Mesenchymal stem cell (in vitro differentiated cells and primary cell): ENCODE data around the gene MFSD1.
A peak's percentile ranks its signal among the peaks of the same experiment; 100 is the strongest.

ENCODE experiments used
- DNase-seq: peaks from one replicate; pipeline ENCODE4 v3.0.0-alpha.2; 2013
- H2AFZ ChIP-seq: one replicate; pipeline ENCODE4 v1.6.1; 2013; ENCODE audit warnings: low read depth, mild to moderate bottlenecking, control low read depth, inconsistent platforms, low read length, moderate library complexity
- H2AK5ac ChIP-seq: 2 replicates; pipeline ENCODE4 v1.6.1; 2013; ENCODE audit warnings: low read length, moderate library complexity, mild to moderate bottlenecking, inconsistent platforms; ENCODE audit not compliant: severe bottlenecking
- H2BK120ac ChIP-seq: one replicate; pipeline ENCODE4 v1.6.1; 2013; ENCODE audit warnings: low read depth, mild to moderate bottlenecking, inconsistent platforms, low read length, moderate library complexity
- H2BK12ac ChIP-seq, 2 experiments: one replicate each; pipeline ENCODE4 v1.6.1; 2013; ENCODE audit warnings: inconsistent platforms in 2 of 2, low read length in 2 of 2, mild to moderate bottlenecking in 2 of 2, moderate library complexity in 2 of 2, control low read depth in 1 of 2
- H2BK15ac ChIP-seq: one replicate; pipeline ENCODE4 v1.6.1; 2013; ENCODE audit warnings: mild to moderate bottlenecking, low read depth, inconsistent platforms; ENCODE audit not compliant: poor library complexity, severe bottlenecking
- H2BK5ac ChIP-seq: 2 replicates; pipeline ENCODE4 v1.6.1; 2013; ENCODE audit warnings: low read depth, mild to moderate bottlenecking, low read length, control low read depth, inconsistent platforms; ENCODE audit not compliant: poor library complexity, severe bottlenecking
- H3K14ac ChIP-seq, 2 experiments: one replicate each; pipeline ENCODE4 v1.6.1; 2013; ENCODE audit warnings: inconsistent platforms in 2 of 2, low read length in 2 of 2, control low read depth in 1 of 2, mild to moderate bottlenecking in 1 of 2, moderate library complexity in 1 of 2
- H3K18ac ChIP-seq, 2 experiments: one replicate each; pipeline ENCODE4 v1.6.1; 2013; ENCODE audit warnings: inconsistent platforms in 2 of 2, low read length in 2 of 2, control low read depth in 1 of 2, low read depth in 1 of 2, mild to moderate bottlenecking in 1 of 2
- H3K23ac ChIP-seq, 2 experiments: one replicate each; pipeline ENCODE4 v1.6.1; 2013; ENCODE audit warnings: inconsistent platforms in 2 of 2, low read length in 2 of 2, mild to moderate bottlenecking in 2 of 2, moderate library complexity in 2 of 2, control low read depth in 1 of 2
- H3K27ac ChIP-seq: 2 replicates; pipeline ENCODE4 v1.5.1; 2013; ENCODE audit warnings: mild to moderate bottlenecking, moderate library complexity, low read length, control low read depth, inconsistent platforms; ENCODE audit not compliant: poor library complexity, severe bottlenecking
- H3K27me3 ChIP-seq, 2 experiments: 2 replicates each; pipeline versions ENCODE4 v1.6.1 to v1.7.0; 2013; ENCODE audit warnings: low read length in 2 of 2, mild to moderate bottlenecking in 2 of 2, moderate library complexity in 2 of 2, control low read depth in 1 of 2, inconsistent platforms in 1 of 2; ENCODE audit not compliant: control insufficient read depth in 1 of 2, insufficient read depth in 1 of 2
- H3K36me3 ChIP-seq, 2 experiments: 2 replicates each; pipeline versions ENCODE4 v1.6.1 to v1.7.0; 2013; ENCODE audit warnings: low read length in 2 of 2, control low read depth in 1 of 2, inconsistent platforms in 1 of 2, low read depth in 1 of 2, mild to moderate bottlenecking in 1 of 2; ENCODE audit not compliant: insufficient read depth in 2 of 2, control insufficient read depth in 1 of 2
- H3K4ac ChIP-seq, 2 experiments: one replicate each; pipeline ENCODE4 v1.6.1; 2013; ENCODE audit warnings: inconsistent platforms in 2 of 2, low read length in 2 of 2, mild to moderate bottlenecking in 2 of 2, moderate library complexity in 2 of 2, control low read depth in 1 of 2, low read depth in 1 of 2
- H3K4me1 ChIP-seq: 2 replicates; pipeline ENCODE4 v1.6.1; 2013; ENCODE audit warnings: low read depth, low read length, control low read depth; ENCODE audit not compliant: control insufficient read depth, insufficient read depth
- H3K4me2 ChIP-seq: 2 replicates; pipeline ENCODE4 v1.6.1; 2013; ENCODE audit warnings: low read length, mild to moderate bottlenecking, inconsistent platforms; ENCODE audit not compliant: poor library complexity, severe bottlenecking
- H3K4me3 ChIP-seq, 2 experiments: 2 replicates each; pipeline versions ENCODE4 v1.5.1 to v1.7.0; 2013; ENCODE audit warnings: low read length in 2 of 2, mild to moderate bottlenecking in 2 of 2, control low read depth in 1 of 2, low read depth in 1 of 2; ENCODE audit not compliant: insufficient read depth in 1 of 2
- H3K79me1 ChIP-seq: replicated peaks from 2 replicates; pipeline ENCODE4 v1.6.1; 2013; ENCODE audit warnings: mild to moderate bottlenecking, control low read depth, low read length, inconsistent platforms; ENCODE audit not compliant: poor library complexity, severe bottlenecking
- H3K9ac ChIP-seq: 2 replicates; pipeline ENCODE4 v1.7.0; 2013; ENCODE audit warnings: mild to moderate bottlenecking, low read length, moderate library complexity
- H3K9me3 ChIP-seq: 2 replicates; pipeline ENCODE4 v1.7.0; 2013; ENCODE audit warnings: mild to moderate bottlenecking, low read length; ENCODE audit not compliant: control insufficient read depth
- H4K8ac ChIP-seq: one replicate; pipeline ENCODE4 v1.6.1; 2013; ENCODE audit warnings: inconsistent platforms, mild to moderate bottlenecking, low read length, moderate library complexity
- H4K91ac ChIP-seq: one replicate; pipeline ENCODE4 v1.6.1; 2013; ENCODE audit warnings: mild to moderate bottlenecking, low read length, inconsistent platforms
- WGBS: methylation state at CpG from one replicate; pipeline ENCODE4 v1.1.7; 2013; ENCODE audit warnings: mixed read lengths; 5-methylcytosine and 5-hydroxymethylcytosine counted together

MFSD1 gene

GRCh38 chr3:158836312-158836711 is 34.5 kb downstream of the MFSD1 start:
- Histone ChIP-seq H3K18ac (no peak overlapping the region), H3K9me3 (no peaks in the 10 kb centered on the region), H3K4me2 (no peak overlapping the region), H3K79me1 (no peaks in the 10 kb centered on the region), H3K27me3 (no peaks in the 10 kb centered on the region), H2AK5ac (no peak overlapping the region), H4K91ac (no peak overlapping the region), H2BK15ac (no peak overlapping the region), H3K23ac (no peak overlapping the region), H3K4me3 (no peak overlapping the region), H3K14ac (no peak overlapping the region), H2BK120ac (no peak overlapping the region), H3K36me3 (peaks cover 0 to 22% of the 10 kb centered on the region in 2 experiments), H3K4me1 (no peaks in the 10 kb centered on the region), H2BK12ac (no peak overlapping the region), H3K27ac (no peak overlapping the region), H4K8ac (no peak overlapping the region), H2AFZ (no peak overlapping the region), H3K4ac (no peak overlapping the region), H2BK5ac (no peak overlapping the region), H3K9ac (no peak overlapping the region)
- no peak for DNase-seq
- 91% methylated on average over 3 of the region's 3 CpGs for WGBS

- Histone ChIP-seq H3K4me1 (no peaks in the 10 kb centered on the region), H3K23ac (no peak overlapping the region), H3K14ac (no peak overlapping the region), H3K4ac (no peak overlapping the region), H3K79me1 (no peaks in the 10 kb centered on the region), H3K27ac (no peak overlapping the region), H3K27me3 (no peaks in the 10 kb centered on the region), H2BK5ac (no peak overlapping the region), H2BK12ac (no peak overlapping the region), H4K8ac (no peak overlapping the region), H3K4me2 (no peak overlapping the region), H2BK15ac (no peak overlapping the region), H3K36me3 (peaks cover 0 to 13% of the 10 kb centered on the region in 2 experiments), H2AFZ (no peak overlapping the region), H3K9me3 (no peaks in the 10 kb centered on the region), H2AK5ac (no peak overlapping the region), H3K4me3 (no peak overlapping the region), H4K91ac (no peak overlapping the region), H3K9ac (no peak overlapping the region), H2BK120ac (no peak overlapping the region), H3K18ac (no peak overlapping the region)
- no peak for DNase-seq
- 85% methylated on average over 3 of the region's 3 CpGs for WGBS
These were observed 35.4 kb downstream of the MFSD1 start for GRCh38 chr3:158837240-158837639.

GRCh38 chr3:158839966-158840365 is 38.1 kb downstream of the MFSD1 start:
- H3K36me3 ChIP-seq = no peaks in the 10 kb centered on the region
- DNase-seq = no peak
- H3K18ac ChIP-seq = no peak overlapping the region
- H3K23ac ChIP-seq = no peak overlapping the region
- H2BK120ac ChIP-seq = no peak overlapping the region
- H2BK5ac ChIP-seq = no peak overlapping the region
- H3K9ac ChIP-seq = no peak overlapping the region
- no peaks in the 10 kb centered on the region for H3K79me1 ChIP-seq
- no peak overlapping the region for H4K91ac ChIP-seq
- H2BK12ac ChIP-seq = no peak overlapping the region
- no peak overlapping the region for H4K8ac ChIP-seq
- no peak overlapping the region for H2BK15ac ChIP-seq
- H3K4me3 ChIP-seq = no peak overlapping the region
- no peaks in the 10 kb centered on the region for H3K9me3 ChIP-seq
- H2AK5ac ChIP-seq = no peak overlapping the region
- no peak overlapping the region for H3K27ac ChIP-seq
- H3K4me2 ChIP-seq = no peak overlapping the region
- H3K4me1 ChIP-seq = no peaks in the 10 kb centered on the region
- H3K4ac ChIP-seq = no peak overlapping the region
- no peaks in the 10 kb centered on the region for H3K27me3 ChIP-seq
- no peak overlapping the region for H3K14ac ChIP-seq
- over 99% methylated on average over 6 of the region's 6 CpGs for WGBS
- no peak overlapping the region for H2AFZ ChIP-seq

GRCh38 chr3:158841387-158841786 is 39.5 kb downstream of the MFSD1 start:
- no peak overlapping the region for H4K91ac ChIP-seq
- H3K79me1 ChIP-seq = no peaks in the 10 kb centered on the region
- H3K4ac ChIP-seq = no peak overlapping the region
- H3K27me3 ChIP-seq = no peaks in the 10 kb centered on the region
- no peak overlapping the region for H2BK120ac ChIP-seq
- no peaks in the 10 kb centered on the region for H3K9me3 ChIP-seq
- no peak overlapping the region for H2BK5ac ChIP-seq
- no peak overlapping the region for H3K18ac ChIP-seq
- no peak overlapping the region for H3K14ac ChIP-seq
- peak overlapping the region; percentile 26 for H2BK15ac ChIP-seq
- H2BK12ac ChIP-seq = no peak overlapping the region
- no peak for DNase-seq
- no peak overlapping the region for H2AFZ ChIP-seq
- H4K8ac ChIP-seq = no peak overlapping the region
- no peak overlapping the region for H3K9ac ChIP-seq
- no peak overlapping the region for H3K27ac ChIP-seq
- 90% methylated on average over 8 of the region's 8 CpGs for WGBS
- no peak overlapping the region for H2AK5ac ChIP-seq
- H3K4me1 ChIP-seq = no peaks in the 10 kb centered on the region
- no peaks in the 10 kb centered on the region for H3K36me3 ChIP-seq
- H3K23ac ChIP-seq = no peak overlapping the region
- no peak overlapping the region for H3K4me3 ChIP-seq
- H3K4me2 ChIP-seq = no peak overlapping the region
